Endothelial cell (in vitro differentiated cells): ENCODE data around the gene MVB12B. TPM values are rescaled to one million over a fixed set of nuclear protein-coding genes. Genes with fewer than 3 reads are reported as not detected.

Source experiments
- DNase-seq: peaks from one replicate; pipeline ENCODE4 v3.0.0; 2021; ENCODE audit warnings: low spot score
- H3K27ac Mint-ChIP-seq: one replicate; pipeline ENCODE4 v1.8.0; 2021; ENCODE audit warnings: mixed read lengths, inconsistent platforms; ENCODE audit not compliant: unreplicated experiment
- H3K27me3 Mint-ChIP-seq: one replicate; pipeline ENCODE4 v1.8.0; 2021; ENCODE audit warnings: mild to moderate bottlenecking, moderate library complexity, mixed read lengths, inconsistent platforms; ENCODE audit not compliant: unreplicated experiment
- H3K36me3 Mint-ChIP-seq: one replicate; pipeline ENCODE4 v1.8.0; 2021; ENCODE audit warnings: mild to moderate bottlenecking, low read depth, mixed read lengths, inconsistent platforms; ENCODE audit not compliant: unreplicated experiment
- H3K4me1 Mint-ChIP-seq: one replicate; pipeline ENCODE4 v1.8.0; 2021; ENCODE audit warnings: mild to moderate bottlenecking, mixed read lengths, inconsistent platforms; ENCODE audit not compliant: unreplicated experiment
- H3K4me3 Mint-ChIP-seq: one replicate; pipeline ENCODE4 v1.8.0; 2021; ENCODE audit warnings: mild to moderate bottlenecking, mixed read lengths, inconsistent platforms; ENCODE audit not compliant: unreplicated experiment
- H3K9me3 Mint-ChIP-seq: one replicate; pipeline ENCODE4 v1.8.0; 2021; ENCODE audit warnings: mixed read lengths, inconsistent platforms; ENCODE audit not compliant: unreplicated experiment
- CTCF ChIP-seq: fragments of 200-600 bp; sonication (generic); IDR thresholded peaks from one replicate; pipeline ENCODE4 v1.5.0; 2021; ENCODE audit warnings: antibody characterized with exemption; ENCODE audit not compliant: unreplicated experiment
- total RNA-seq: library from RNA; stranded (reverse); fragmentation: NEBNext Ultra II Directional; extraction: Animal tissue kit (Norgen Biotek cat#: 25700); gene quantifications from one replicate; pipeline ENCODE4 v1.2.1, GENCODE V29; 2021; ENCODE audit not compliant: unreplicated experiment

The MVB12B gene
- total RNA-seq, 1 donor from 2014 or later: 18.8 TPM

- Mint-ChIP-seq H3K4me1 (peaks cover 61% of the 10 kb centered on the region), H3K27ac (peak overlapping the region; percentile 26), H3K9me3 (no peaks in the 10 kb centered on the region), H3K36me3 (no peaks in the 10 kb centered on the region), H3K27me3 (peaks cover 3% of the 10 kb centered on the region), H3K4me3 (no peak overlapping the region)
- DNase-seq: no peak
- TF ChIP-seq CTCF: no peak
Observed at GRCh38 chr9:126378761-126379160, 52.1 kb downstream of the MVB12B start.

- no peak for DNase-seq
- peaks cover 3% of the 10 kb centered on the region for H3K27me3 Mint-ChIP-seq
- no peak for TF ChIP-seq CTCF
- H3K4me3 Mint-ChIP-seq: no peak overlapping the region
- H3K27ac Mint-ChIP-seq: no peak overlapping the region
- no peaks in the 10 kb centered on the region for H3K36me3 Mint-ChIP-seq
- peaks cover 50% of the 10 kb centered on the region for H3K4me1 Mint-ChIP-seq
- no peaks in the 10 kb centered on the region for H3K9me3 Mint-ChIP-seq
Observed at GRCh38 chr9:126379661-126380360, 53.2 kb downstream of the MVB12B start.

GRCh38 chr9:126380447-126380846 is 53.8 kb downstream of the MVB12B start:
- H3K27me3 Mint-ChIP-seq: peaks cover 3% of the 10 kb centered on the region
- H3K36me3 Mint-ChIP-seq: no peaks in the 10 kb centered on the region
- no peak for DNase-seq
- no peak overlapping the region for H3K27ac Mint-ChIP-seq
- H3K9me3 Mint-ChIP-seq: no peaks in the 10 kb centered on the region
- peaks cover 44% of the 10 kb centered on the region for H3K4me1 Mint-ChIP-seq
- no peak for TF ChIP-seq CTCF
- no peak overlapping the region for H3K4me3 Mint-ChIP-seq

GRCh38 chr9:126381195-126381594 is 54.6 kb downstream of the MVB12B start:
- TF ChIP-seq CTCF: no peak
- peak overlapping the region; percentile 27 for H3K27ac Mint-ChIP-seq
- no peak for DNase-seq
- H3K36me3 Mint-ChIP-seq: no peaks in the 10 kb centered on the region
- H3K27me3 Mint-ChIP-seq: peaks cover 3% of the 10 kb centered on the region
- H3K9me3 Mint-ChIP-seq: no peaks in the 10 kb centered on the region
- H3K4me3 Mint-ChIP-seq: no peak overlapping the region
- H3K4me1 Mint-ChIP-seq: peaks cover 36% of the 10 kb centered on the region

- no peak overlapping the region for H3K4me3 Mint-ChIP-seq
Observed at GRCh38 chr9:126383406-126384046, 56.9 kb downstream of the MVB12B start.

More at GRCh38 chr9:126383406-126384046, 56.9 kb downstream of the MVB12B start:
- Mint-ChIP-seq H3K27ac (no peak overlapping the region), H3K27me3 (no peaks in the 10 kb centered on the region), H3K4me1 (peaks cover 15% of the 10 kb centered on the region), H3K36me3 (no peaks in the 10 kb centered on the region), H3K9me3 (no peaks in the 10 kb centered on the region)
- DNase-seq: no peak
- TF ChIP-seq CTCF: no peak
